C4-2B (cell line): Measurements from ENCODE around the gene ADAM22.
"Not testable (repeated sequence)": the region's sequence is repeated elsewhere in the genome, so short reads cannot be mapped to it uniquely, and the experiment has no call there.

Experiments
- ZFX ChIP-seq: fragments of 450-650 bp; IDR thresholded peaks from 2 replicates; pipeline ENCODE4 v1.6.1; 2017
- TF ChIP-seq, protein P1 (sequence below): fragments of 450-650 bp; conservative IDR thresholded peaks from 2 replicates; pipeline ENCODE4 v1.5.1; 2017; ENCODE audit warnings: mild to moderate bottlenecking

- TF ChIP-seq, protein P1, sequence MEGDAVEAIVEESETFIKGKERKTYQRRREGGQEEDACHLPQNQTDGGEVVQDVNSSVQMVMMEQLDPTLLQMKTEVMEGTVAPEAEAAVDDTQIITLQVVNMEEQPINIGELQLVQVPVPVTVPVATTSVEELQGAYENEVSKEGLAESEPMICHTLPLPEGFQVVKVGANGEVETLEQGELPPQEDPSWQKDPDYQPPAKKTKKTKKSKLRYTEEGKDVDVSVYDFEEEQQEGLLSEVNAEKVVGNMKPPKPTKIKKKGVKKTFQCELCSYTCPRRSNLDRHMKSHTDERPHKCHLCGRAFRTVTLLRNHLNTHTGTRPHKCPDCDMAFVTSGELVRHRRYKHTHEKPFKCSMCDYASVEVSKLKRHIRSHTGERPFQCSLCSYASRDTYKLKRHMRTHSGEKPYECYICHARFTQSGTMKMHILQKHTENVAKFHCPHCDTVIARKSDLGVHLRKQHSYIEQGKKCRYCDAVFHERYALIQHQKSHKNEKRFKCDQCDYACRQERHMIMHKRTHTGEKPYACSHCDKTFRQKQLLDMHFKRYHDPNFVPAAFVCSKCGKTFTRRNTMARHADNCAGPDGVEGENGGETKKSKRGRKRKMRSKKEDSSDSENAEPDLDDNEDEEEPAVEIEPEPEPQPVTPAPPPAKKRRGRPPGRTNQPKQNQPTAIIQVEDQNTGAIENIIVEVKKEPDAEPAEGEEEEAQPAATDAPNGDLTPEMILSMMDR = not testable (repeated sequence)
- TF ChIP-seq ZFX = not testable (repeated sequence)
Measured at GRCh38 chr7:87908814-87909213, 25.2 kb upstream of the ADAM22 start.
